Panc1 (cell line): ENCODE data around the gene UBE2V1.

Experiments
- CTCF ChIP-seq: fragments of 450-650 bp; IDR thresholded peaks from 2 replicates; pipeline ENCODE4 v1.5.1; 2017; ENCODE audit warnings: mild to moderate bottlenecking
- POLR2AphosphoS5 ChIP-seq: IDR thresholded peaks from 2 replicates; pipeline ENCODE4 v1.6.1; 2012; ENCODE audit warnings: mild to moderate bottlenecking, low read depth, low read length, moderate library complexity
- REST ChIP-seq, 2 experiments: IDR thresholded peaks; 2 replicates each; pipeline ENCODE4 v1.6.1; 2011 to 2012; ENCODE audit warnings: low read depth in 2 of 2, control low read depth in 1 of 2, low read length in 1 of 2, mild to moderate bottlenecking in 1 of 2, moderate library complexity in 1 of 2; ENCODE audit not compliant: insufficient read depth in 1 of 2

GRCh38 chr20:50067018-50067417 is 45.9 kb downstream of the UBE2V1 start:
- no peak for TF ChIP-seq CTCF
- TF ChIP-seq POLR2AphosphoS5 = no peak
- no peak for TF ChIP-seq REST (IDR thresholded peaks at IDR 0.05; ENCODE audit: insufficient read depth in 1 of 2, low read depth in 2 of 2, low read length in 1 of 2)
